DND-41 (cell line): Measurements from ENCODE around the gene TAF11L13.

Experiments
- CTCF ChIP-seq: IDR thresholded peaks from 2 replicates; pipeline ENCODE4 v1.5.1; 2012; ENCODE audit warnings: borderline replicate concordance, low read length, moderate library complexity, mild to moderate bottlenecking; ENCODE audit not compliant: poor library complexity, severe bottlenecking; ENCODE audit errors: extremely low read depth
- EZH2 ChIP-seq: IDR thresholded peaks from 3 replicates; pipeline ENCODE4 v1.6.1; 2012; ENCODE audit warnings: borderline replicate concordance, low read depth, mild to moderate bottlenecking, moderate library complexity, low read length, inconsistent platforms; ENCODE audit not compliant: severe bottlenecking

- no peak for TF ChIP-seq CTCF
- no peak for TF ChIP-seq EZH2
Observed at GRCh38 chr5:17619354-17619753, 12.5 kb upstream of the TAF11L13 start.
